Measurements from ENCODE around the gene MAEA.

Gene MAEA

DNA sequence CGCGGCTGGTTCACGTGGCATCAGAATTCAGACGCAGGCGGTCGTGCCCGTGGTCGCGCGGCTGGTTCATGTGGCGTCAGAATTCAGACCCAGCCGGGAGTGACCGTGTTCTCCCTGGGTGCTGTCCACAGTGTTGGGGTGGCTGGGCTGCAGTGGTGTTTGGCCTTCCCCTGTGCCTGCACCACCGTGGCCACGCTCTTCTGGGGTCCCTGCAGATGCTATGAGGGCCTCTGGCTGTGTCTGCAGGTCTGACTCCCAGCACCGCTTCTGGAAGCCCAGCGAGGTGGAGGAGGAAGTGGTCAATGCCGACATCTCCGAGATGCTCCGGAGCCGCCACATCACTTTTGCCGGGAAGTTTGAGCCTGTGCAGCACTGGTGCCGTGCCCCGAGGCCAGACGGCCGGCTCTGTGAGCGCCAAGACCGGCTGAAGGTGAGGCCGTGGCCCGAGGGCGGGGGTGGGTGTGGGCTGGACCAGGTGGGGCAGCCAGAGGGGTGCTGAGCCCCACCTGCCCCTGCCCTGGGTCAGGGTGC lies 90.2 kb downstream of the MAEA start:
- CTCF ChIA-PET: no interaction called here
- Histone ChIP-seq H3K27me3 (replicated peaks in 2 of 5; ENCODE audit: control insufficient read depth in 4 of 5, insufficient read depth in 5 of 5, low read length in 4 of 5) (no peaks in the 10 kb centered on the region), H3K27ac (ENCODE audit: insufficient read depth in 1 of 2, low read depth in 1 of 2, low read length in 2 of 2, poor library complexity in 1 of 2, severe bottlenecking in 2 of 2) (no peak overlapping the region), H3K4me3 (ENCODE audit: control insufficient read depth in 1 of 7, extremely low read depth in 1 of 7, insufficient read depth in 4 of 7, low read depth in 2 of 7, low read length in 6 of 7) (no peak overlapping the region), H3K9me3 (ENCODE audit: control extremely low read depth in 1 of 5, control insufficient read depth in 4 of 5, insufficient read depth in 2 of 5, low read depth in 1 of 5, low read length in 4 of 5) (no peaks in the 10 kb centered on the region), H3K36me3 (ENCODE audit: control insufficient read depth in 4 of 4, insufficient read depth in 4 of 4, low read length in 3 of 4) (peaks cover 0 to 3% (median 3%) of the 10 kb centered on the region in 4 experiments), H3K4me1 (ENCODE audit: control extremely low read depth in 1 of 4, control insufficient read depth in 4 of 4, insufficient read depth in 4 of 4, low read length in 3 of 4) (no peaks in the 10 kb centered on the region)
- no peak for DNase-seq
- POLR2A ChIA-PET: no interaction called here
- 97% methylated on average over 31 of the region's 31 CpGs for WGBS (ENCODE audit: insufficient coverage)

DNA sequence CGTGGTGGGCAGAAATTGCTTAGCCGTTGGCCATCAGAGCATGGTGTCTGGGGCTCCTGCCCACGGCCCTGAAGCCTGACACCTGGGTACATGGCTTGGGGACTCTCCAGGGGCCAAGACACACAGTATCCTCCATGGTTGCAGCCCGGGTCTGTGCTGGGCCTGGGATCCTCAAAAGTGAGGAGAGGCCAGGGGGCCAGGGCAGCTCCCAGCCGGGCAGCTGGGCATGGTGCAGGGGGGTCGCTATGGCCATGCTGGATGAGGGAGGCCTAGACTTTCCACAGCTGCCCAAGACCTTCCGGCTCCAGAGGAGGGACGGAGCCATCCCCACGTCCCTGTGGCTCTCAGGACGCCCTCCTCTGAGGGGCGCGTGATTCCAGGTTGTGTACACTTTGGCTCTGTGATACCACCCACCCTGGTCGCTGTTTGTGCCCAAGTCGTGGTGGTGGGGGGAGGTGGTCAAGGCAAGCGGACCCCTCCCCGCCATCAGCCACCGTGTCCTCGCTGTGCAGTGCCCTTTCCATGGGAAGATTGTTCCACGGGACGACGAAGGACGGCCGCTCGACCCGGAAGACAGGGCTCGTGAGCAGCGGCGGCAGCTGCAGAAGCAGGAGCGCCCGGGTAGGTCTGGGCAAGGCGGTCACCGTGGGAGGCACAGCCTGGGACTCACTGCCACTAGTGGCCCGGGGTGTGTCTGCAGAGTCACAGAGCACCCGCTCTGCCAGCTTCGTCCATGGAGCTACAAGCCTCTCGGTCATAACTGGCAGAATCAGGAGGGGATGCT lies 90.9 kb downstream of the MAEA start:
- Histone ChIP-seq H3K36me3 (ENCODE audit: control insufficient read depth in 4 of 4, insufficient read depth in 4 of 4, low read length in 3 of 4) (peaks cover 0 to 3% (median 2%) of the 10 kb centered on the region in 4 experiments), H3K27ac (ENCODE audit: insufficient read depth in 1 of 2, low read depth in 1 of 2, low read length in 2 of 2, poor library complexity in 1 of 2, severe bottlenecking in 2 of 2) (no peak overlapping the region), H3K27me3 (replicated peaks in 2 of 5; ENCODE audit: control insufficient read depth in 4 of 5, insufficient read depth in 5 of 5, low read length in 4 of 5) (no peaks in the 10 kb centered on the region), H3K9me3 (ENCODE audit: control extremely low read depth in 1 of 5, control insufficient read depth in 4 of 5, insufficient read depth in 2 of 5, low read depth in 1 of 5, low read length in 4 of 5) (no peaks in the 10 kb centered on the region), H3K4me3 (ENCODE audit: control insufficient read depth in 1 of 7, extremely low read depth in 1 of 7, insufficient read depth in 4 of 7, low read depth in 2 of 7, low read length in 6 of 7) (no peak overlapping the region), H3K4me1 (ENCODE audit: control extremely low read depth in 1 of 4, control insufficient read depth in 4 of 4, insufficient read depth in 4 of 4, low read length in 3 of 4) (no peaks in the 10 kb centered on the region)
- 94% methylated on average over 36 of the region's 36 CpGs for WGBS (ENCODE audit: insufficient coverage)
- DNase-seq: no peak
- ChIA-PET POLR2A (no interaction called here), CTCF (no interaction called here)

DNA sequence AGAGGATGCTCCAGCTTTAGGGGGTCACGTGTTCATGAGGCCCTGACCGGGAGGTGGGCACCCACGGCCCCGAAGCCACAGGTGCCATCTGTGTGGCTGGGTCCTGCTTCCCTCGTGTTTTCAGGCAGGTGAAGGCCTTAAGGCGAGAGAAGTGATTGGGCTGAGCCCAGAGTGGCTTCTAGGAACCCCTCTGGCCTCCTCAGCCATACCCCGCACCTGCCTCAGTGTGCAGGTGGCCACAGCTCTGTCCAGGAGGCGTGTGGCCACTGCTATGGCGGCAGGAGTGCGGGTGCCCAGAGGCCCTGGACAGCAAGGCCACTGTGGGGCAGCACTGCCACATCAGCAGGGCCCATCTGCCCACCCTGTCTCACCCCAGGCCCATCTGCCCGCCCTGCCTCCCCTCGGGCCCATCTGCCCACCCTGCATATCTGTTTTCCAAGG lies 91.5 kb downstream of the MAEA start:
- H3K4me3 ChIP-seq (ENCODE audit: control insufficient read depth in 1 of 7, extremely low read depth in 1 of 7, insufficient read depth in 4 of 7, low read depth in 2 of 7, low read length in 6 of 7): no peak overlapping the region
- H3K27ac ChIP-seq (ENCODE audit: insufficient read depth in 1 of 2, low read depth in 1 of 2, low read length in 2 of 2, poor library complexity in 1 of 2, severe bottlenecking in 2 of 2): no peak overlapping the region
- WGBS (ENCODE audit: insufficient coverage): 97% methylated on average over 11 of the region's 12 CpGs
- H3K27me3 ChIP-seq (replicated peaks in 2 of 5; ENCODE audit: control insufficient read depth in 4 of 5, insufficient read depth in 5 of 5, low read length in 4 of 5): no peaks in the 10 kb centered on the region
- ChIA-PET CTCF (no interaction called here), POLR2A (no interaction called here)
- peaks cover 0 to 8% (median 3%) of the 10 kb centered on the region in 4 experiments for H3K36me3 ChIP-seq (ENCODE audit: control insufficient read depth in 4 of 4, insufficient read depth in 4 of 4, low read length in 3 of 4)
- H3K4me1 ChIP-seq (ENCODE audit: control extremely low read depth in 1 of 4, control insufficient read depth in 4 of 4, insufficient read depth in 4 of 4, low read length in 3 of 4): no peaks in the 10 kb centered on the region
- no peak for DNase-seq
- H3K9me3 ChIP-seq (ENCODE audit: control extremely low read depth in 1 of 5, control insufficient read depth in 4 of 5, insufficient read depth in 2 of 5, low read depth in 1 of 5, low read length in 4 of 5): no peaks in the 10 kb centered on the region

DNA sequence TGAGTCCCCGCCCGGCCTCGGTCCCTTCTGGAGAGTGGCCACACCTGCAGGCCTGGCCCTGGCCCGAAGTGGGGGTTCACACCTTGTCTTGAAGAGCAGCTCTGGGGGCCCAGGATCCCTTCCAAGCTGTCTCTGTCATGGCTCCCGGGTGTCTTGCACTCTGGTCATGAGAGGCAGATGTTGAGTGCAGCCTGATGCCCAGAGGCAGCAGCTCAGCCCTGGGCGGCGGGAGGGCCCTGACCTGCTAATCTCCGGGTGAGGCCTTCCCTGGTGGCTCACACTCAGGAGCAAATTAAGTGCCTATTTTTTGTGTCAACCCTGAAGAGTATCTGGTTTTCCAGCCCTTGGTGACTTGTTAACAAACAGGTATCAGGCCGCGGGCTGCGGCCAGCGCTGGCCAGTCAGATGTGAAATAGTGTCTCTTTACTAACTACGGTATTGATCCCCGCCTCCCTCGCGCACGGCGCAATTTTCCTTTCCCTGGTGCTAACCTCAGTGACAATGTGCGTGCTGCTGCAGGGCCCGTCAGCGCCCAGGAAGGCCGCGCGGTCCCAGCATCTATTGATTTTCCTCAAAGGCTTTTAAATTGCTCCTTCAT lies 92.4 kb downstream of the MAEA start:
- POLR2A ChIA-PET: no interaction called here
- H3K27ac ChIP-seq (ENCODE audit: insufficient read depth in 1 of 2, low read depth in 1 of 2, low read length in 2 of 2, poor library complexity in 1 of 2, severe bottlenecking in 2 of 2): no peak overlapping the region
- CTCF ChIA-PET: no interaction called here
- 95% methylated on average over 21 of the region's 24 CpGs for WGBS (ENCODE audit: insufficient coverage)
- H3K27me3 ChIP-seq (replicated peaks in 2 of 5; ENCODE audit: control insufficient read depth in 4 of 5, insufficient read depth in 5 of 5, low read length in 4 of 5): no peaks in the 10 kb centered on the region
- no peaks in the 10 kb centered on the region for H3K4me1 ChIP-seq (ENCODE audit: control extremely low read depth in 1 of 4, control insufficient read depth in 4 of 4, insufficient read depth in 4 of 4, low read length in 3 of 4)
- H3K36me3 ChIP-seq (ENCODE audit: control insufficient read depth in 4 of 4, insufficient read depth in 4 of 4, low read length in 3 of 4): peaks cover 0 to 17% (median 4%) of the 10 kb centered on the region in 4 experiments
- H3K9me3 ChIP-seq (ENCODE audit: control extremely low read depth in 1 of 5, control insufficient read depth in 4 of 5, insufficient read depth in 2 of 5, low read depth in 1 of 5, low read length in 4 of 5): no peaks in the 10 kb centered on the region
- no peak overlapping the region for H3K4me3 ChIP-seq (ENCODE audit: control insufficient read depth in 1 of 7, extremely low read depth in 1 of 7, insufficient read depth in 4 of 7, low read depth in 2 of 7, low read length in 6 of 7)
- no peak for DNase-seq

DNA sequence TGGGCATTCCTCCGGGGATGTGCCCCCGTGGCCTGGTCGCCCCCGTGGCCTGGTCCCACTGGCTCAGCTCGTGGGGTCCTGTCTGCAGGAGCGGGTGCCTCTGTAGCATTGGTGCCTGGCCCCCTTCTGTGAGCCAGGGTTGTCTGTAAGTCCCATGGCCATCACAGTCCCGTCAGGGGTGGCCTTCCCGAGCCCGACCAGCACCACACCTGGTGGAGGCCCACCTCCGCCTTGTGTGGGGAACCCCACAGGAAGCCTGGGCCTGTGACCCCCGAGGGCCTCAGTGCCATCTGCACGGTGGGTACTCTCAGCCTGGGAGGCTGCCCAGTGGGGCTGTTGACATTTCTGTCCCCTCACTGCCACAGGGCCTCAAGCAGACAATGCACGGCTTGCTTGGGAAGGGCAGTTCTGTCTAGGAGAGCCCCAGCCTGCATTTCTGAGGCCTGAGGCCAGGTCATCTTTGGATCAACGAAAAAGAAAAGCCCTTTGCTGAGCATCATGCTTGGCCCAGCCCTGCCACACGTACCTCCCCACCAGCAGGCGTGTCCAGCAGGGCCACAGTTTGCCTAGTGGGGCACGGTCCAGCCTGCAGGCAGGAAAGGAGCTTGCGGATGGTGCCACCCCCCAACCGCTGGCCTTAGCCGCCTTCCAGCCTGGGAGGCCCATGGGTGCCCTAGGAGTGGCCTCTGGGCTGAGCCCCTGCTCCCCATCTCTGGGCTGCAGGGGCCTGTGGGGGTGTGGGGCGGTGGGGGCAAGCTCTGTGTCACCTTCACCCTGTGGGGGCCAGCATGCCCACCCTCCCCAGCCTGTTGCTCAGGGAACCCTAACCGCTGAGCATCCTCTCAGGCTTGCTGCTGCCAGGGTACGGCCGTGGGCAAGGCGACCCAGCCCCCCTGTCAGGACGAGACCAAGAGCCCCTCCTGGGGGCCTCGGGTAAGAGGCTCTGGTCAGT lies 93.4 kb downstream of the MAEA start:
- CTCF ChIA-PET: no interaction called here
- peaks cover 0 to 2% (median 0%) of the 10 kb centered on the region in 5 experiments for H3K9me3 ChIP-seq (ENCODE audit: control extremely low read depth in 1 of 5, control insufficient read depth in 4 of 5, insufficient read depth in 2 of 5, low read depth in 1 of 5, low read length in 4 of 5)
- no peaks in the 10 kb centered on the region for H3K27me3 ChIP-seq (replicated peaks in 2 of 5; ENCODE audit: control insufficient read depth in 4 of 5, insufficient read depth in 5 of 5, low read length in 4 of 5)
- no peaks in the 10 kb centered on the region for H3K4me1 ChIP-seq (ENCODE audit: control extremely low read depth in 1 of 4, control insufficient read depth in 4 of 4, insufficient read depth in 4 of 4, low read length in 3 of 4)
- H3K27ac ChIP-seq (ENCODE audit: insufficient read depth in 1 of 2, low read depth in 1 of 2, low read length in 2 of 2, poor library complexity in 1 of 2, severe bottlenecking in 2 of 2): no peak overlapping the region
- H3K36me3 ChIP-seq (ENCODE audit: control insufficient read depth in 4 of 4, insufficient read depth in 4 of 4, low read length in 3 of 4): peaks cover 0 to 20% (median 4%) of the 10 kb centered on the region in 4 experiments
- H3K4me3 ChIP-seq (ENCODE audit: control insufficient read depth in 1 of 7, extremely low read depth in 1 of 7, insufficient read depth in 4 of 7, low read depth in 2 of 7, low read length in 6 of 7): no peak overlapping the region
- no peak for DNase-seq
- POLR2A ChIA-PET: no interaction called here
- 92% methylated on average over 23 of the region's 27 CpGs for WGBS (ENCODE audit: insufficient coverage)

DNA sequence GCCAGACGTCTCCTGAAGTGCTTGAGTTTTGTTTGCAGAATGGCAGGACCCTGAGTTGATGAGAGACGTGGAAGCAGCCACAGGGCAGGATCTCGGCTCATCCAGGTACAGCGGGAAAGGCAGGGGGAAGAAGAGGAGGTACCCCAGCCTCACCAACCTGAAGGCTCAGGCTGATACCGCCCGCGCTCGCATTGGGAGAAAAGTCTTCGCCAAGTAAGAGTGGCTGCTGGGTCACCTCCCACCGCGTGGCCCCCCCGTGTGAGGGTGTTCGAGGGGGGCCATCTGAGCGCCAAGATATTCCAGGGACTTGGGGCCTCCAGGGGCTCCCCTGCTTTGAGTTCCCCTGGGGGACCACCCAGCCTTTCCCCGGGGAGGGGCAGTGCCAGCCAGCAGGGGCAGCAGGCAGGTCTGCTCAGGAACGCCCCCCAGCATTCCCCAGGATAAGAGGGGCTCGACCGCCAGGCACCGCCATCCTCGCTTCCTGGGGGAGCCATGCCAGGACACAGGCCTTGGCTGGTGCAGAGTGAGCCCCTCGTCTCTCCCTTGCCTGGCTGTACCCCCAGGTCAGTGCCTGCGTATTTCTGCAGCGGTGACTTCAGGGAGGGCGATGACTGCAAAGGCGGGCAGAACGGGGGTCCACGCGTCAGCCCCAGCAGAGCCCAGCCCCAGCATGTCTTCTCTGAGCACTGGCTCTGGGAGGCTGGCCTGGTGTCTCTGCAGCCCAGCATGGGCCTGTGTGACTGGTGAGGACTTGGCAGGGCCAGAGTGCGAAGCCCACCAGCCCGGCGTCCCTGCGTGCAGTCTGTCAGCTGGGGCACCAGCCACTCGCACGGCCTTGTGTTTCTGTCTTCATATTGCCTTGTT lies 94.3 kb downstream of the MAEA start:
- ChIA-PET CTCF (no interaction called here), POLR2A (no interaction called here)
- Histone ChIP-seq H3K4me1 (ENCODE audit: control extremely low read depth in 1 of 4, control insufficient read depth in 4 of 4, insufficient read depth in 4 of 4, low read length in 3 of 4) (no peaks in the 10 kb centered on the region), H3K9me3 (ENCODE audit: control extremely low read depth in 1 of 5, control insufficient read depth in 4 of 5, insufficient read depth in 2 of 5, low read depth in 1 of 5, low read length in 4 of 5) (peaks cover 0 to 9% (median 5%) of the 10 kb centered on the region in 5 experiments), H3K36me3 (ENCODE audit: control insufficient read depth in 4 of 4, insufficient read depth in 4 of 4, low read length in 3 of 4) (peaks cover 0 to 20% (median 4%) of the 10 kb centered on the region in 4 experiments), H3K27ac (ENCODE audit: insufficient read depth in 1 of 2, low read depth in 1 of 2, low read length in 2 of 2, poor library complexity in 1 of 2, severe bottlenecking in 2 of 2) (no peak overlapping the region), H3K27me3 (replicated peaks in 2 of 5; ENCODE audit: control insufficient read depth in 4 of 5, insufficient read depth in 5 of 5, low read length in 4 of 5) (no peaks in the 10 kb centered on the region), H3K4me3 (ENCODE audit: control insufficient read depth in 1 of 7, extremely low read depth in 1 of 7, insufficient read depth in 4 of 7, low read depth in 2 of 7, low read length in 6 of 7) (no peak overlapping the region)
- 98% methylated on average over 24 of the region's 34 CpGs for WGBS (ENCODE audit: insufficient coverage)
- no peak for DNase-seq
